Measurements from ENCODE around the gene HMGCLL1.

DNA sequence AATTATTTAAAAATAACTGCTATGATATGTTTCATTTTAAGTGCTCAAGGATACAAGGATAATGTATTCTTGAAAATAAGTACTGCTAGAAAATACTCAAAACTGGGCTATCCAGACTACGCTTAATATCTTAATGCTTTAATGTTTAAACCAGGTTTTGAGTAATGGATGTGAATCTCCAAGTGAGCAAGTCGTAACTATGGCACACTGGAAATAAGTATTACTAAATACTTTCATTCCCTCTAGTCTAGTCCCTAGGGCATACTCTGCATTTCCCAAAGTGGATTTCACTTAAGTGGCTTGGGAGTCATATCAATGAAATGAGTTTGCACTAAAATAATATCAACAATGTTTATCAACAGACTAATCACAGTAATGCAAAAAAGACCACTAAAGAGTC, 48.1 kb downstream of the HMGCLL1 start:
- TF ChIP-seq RFX5 (IDR thresholded peaks at IDR 0.05; ENCODE audit: low read length) (no peak), FOXM1 (IDR thresholded peaks at IDR 0.05; ENCODE audit: low read depth) (no peak), POLR2AphosphoS5 (IDR thresholded peaks at IDR 0.05; ENCODE audit: low read depth, low read length) (no peak), YY1 (IDR thresholded peaks at IDR 0.05; ENCODE audit: low read depth) (no peak)
- TF ChIP-seq, protein P1, sequence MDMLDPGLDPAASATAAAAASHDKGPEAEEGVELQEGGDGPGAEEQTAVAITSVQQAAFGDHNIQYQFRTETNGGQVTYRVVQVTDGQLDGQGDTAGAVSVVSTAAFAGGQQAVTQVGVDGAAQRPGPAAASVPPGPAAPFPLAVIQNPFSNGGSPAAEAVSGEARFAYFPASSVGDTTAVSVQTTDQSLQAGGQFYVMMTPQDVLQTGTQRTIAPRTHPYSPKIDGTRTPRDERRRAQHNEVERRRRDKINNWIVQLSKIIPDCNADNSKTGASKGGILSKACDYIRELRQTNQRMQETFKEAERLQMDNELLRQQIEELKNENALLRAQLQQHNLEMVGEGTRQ (IDR thresholded peaks at IDR 0.05; ENCODE audit: borderline replicate concordance, low read depth, low read length): no peak
- TF ChIP-seq, protein P2, sequence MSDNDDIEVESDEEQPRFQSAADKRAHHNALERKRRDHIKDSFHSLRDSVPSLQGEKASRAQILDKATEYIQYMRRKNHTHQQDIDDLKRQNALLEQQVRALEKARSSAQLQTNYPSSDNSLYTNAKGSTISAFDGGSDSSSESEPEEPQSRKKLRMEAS (IDR thresholded peaks at IDR 0.05; ENCODE audit: low read depth): no peak
- TF ChIP-seq, protein P3, sequence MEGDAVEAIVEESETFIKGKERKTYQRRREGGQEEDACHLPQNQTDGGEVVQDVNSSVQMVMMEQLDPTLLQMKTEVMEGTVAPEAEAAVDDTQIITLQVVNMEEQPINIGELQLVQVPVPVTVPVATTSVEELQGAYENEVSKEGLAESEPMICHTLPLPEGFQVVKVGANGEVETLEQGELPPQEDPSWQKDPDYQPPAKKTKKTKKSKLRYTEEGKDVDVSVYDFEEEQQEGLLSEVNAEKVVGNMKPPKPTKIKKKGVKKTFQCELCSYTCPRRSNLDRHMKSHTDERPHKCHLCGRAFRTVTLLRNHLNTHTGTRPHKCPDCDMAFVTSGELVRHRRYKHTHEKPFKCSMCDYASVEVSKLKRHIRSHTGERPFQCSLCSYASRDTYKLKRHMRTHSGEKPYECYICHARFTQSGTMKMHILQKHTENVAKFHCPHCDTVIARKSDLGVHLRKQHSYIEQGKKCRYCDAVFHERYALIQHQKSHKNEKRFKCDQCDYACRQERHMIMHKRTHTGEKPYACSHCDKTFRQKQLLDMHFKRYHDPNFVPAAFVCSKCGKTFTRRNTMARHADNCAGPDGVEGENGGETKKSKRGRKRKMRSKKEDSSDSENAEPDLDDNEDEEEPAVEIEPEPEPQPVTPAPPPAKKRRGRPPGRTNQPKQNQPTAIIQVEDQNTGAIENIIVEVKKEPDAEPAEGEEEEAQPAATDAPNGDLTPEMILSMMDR (IDR thresholded peaks at IDR 0.05): no peak

All from SK-N-SH (cell line).